Left forelimb (tissue), 1 donor: ENCODE measurements around the gene PRMT7.

Source experiments
- DNase-seq: peaks from one replicate; pipeline ENCODE4 v3.0.0-alpha.2; 2018; ENCODE audit warnings: low spot score

PRMT7 gene

DNA sequence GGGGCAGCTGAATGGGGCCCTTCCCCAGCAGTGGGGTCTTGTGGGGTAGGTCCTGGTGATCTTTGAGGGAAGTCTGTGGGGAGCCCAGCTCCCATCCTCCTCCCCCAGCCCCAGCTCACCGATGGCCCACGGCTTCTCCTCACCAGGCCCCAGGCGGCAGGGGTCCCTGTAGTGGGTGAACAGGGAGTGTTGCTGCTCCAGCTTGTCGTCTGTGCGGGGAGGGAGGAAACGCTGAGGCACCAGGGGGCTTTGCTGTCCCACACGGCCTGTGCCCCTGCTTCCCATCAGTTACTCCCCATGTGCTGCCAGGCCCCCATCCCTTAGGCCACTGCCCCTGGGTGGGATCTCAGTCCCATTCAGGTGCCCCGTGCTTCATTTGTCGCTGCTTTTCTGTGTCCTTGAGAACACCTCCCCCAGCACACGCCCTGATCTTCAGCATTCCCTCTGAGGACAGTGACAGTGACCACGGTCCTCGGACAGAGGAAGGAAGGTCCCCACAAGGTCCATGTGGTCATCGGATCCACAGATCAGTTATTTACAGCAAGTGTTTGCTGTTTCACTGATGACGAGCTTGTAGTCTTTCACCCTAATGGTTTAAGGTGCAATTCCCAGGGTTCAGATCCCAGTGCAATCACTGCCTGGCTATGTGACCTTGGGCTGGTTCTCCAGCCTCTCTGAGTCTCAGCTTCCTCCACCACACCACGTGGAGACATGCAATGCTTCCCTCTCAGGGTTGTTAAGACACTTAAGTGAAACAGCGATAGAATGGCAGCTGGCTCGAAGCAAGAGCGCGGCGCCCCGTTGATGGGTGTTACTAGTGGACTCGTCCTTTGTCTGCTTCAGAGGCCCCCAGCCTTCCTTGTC, 53.1 kb downstream of the PRMT7 start:
- DNase-seq, result no peak

DNA sequence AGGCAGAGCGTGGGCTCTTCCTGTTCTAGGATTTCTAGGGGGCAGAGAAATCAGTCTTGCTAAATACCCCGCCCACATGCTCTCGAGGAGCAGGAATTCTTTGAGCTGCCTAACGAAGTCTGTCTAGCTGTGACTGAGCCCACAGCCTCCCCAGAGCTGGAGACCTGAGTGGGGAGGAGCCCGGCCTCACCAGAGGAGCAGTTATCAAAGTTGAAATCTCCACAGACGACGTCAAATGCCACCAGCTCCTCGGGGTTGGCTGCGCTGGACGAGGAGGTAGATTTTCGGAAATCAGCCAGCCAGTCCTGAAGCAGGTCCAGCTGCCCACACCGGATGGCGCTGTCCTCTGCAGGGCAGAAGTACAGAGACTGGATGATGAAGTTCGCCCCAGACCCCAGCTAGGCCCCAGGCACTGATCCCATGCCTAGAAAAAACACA, 53.8 kb downstream of the PRMT7 start:
- no peak for DNase-seq

DNA sequence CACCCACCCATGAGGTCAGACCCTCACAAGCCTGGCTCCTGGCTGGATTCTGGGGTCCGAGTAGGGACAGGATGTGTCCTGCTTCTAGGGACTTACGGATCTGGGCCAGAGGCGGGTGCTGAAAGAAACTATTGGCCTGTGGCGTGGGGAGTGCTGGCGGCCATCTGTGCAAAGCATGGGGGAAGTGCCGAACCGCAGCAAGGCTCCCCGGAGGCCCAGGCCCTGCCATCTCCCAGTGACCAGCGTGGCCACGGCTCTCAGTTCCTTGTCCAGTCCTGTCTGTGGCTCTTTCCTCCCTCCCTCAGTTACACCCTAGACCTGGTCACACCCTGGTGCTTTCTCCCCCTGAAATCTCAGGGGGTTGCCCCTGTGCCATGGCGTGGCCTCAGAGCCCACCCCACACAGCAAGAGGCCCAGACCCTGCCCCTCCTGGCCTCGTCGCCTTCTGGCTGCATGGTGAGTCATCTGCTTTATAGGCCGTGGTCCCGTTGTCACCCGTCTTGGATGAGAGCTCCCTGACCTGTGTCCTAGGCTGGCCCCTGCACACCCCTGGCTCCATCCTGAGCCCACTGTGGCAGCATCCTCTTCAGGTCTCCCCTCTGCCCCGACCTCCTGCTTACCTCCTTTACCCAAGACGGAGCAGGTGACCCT, 54.5 kb downstream of the PRMT7 start:
- no peak for DNase-seq

DNA sequence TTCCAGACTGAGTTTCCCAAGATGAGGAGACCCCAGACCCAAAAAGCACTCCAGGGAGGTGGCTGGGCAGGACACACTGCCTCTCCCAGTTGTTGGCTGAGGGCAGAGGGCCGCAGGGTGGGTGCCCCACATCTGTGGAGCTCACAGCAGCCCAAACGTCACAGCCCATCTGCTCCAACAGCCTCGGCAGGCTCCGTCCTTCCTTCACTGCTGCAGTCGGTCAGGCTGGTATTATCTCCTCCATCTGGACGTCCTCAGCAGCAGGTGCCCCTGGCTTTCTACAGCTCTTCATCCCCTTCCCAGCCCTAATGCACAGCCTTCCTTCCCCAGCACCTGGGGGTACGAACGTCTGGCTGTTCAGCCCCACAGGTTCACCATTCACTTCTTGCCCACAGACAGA, 55.2 kb downstream of the PRMT7 start:
- no peak for DNase-seq

DNA sequence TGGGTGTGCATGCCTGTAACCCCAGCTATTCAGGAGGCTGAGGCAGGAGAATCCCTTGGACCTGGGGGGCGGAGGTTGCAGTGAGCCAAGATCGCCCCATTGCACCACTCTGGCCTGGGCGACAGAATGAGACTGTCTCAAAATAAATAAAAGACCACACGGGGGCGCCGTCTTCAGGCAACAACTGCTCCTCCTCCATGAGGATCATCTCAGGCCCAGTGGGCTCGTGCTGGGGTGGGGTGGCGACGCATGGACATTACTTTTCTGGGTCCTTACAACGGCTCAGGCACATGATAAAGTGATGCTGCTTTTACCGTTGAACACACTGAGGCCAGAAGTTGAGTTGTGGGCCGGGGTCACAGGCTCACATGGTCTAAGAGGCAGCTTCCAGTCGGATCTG, 56.2 kb downstream of the PRMT7 start:
- no peak for DNase-seq

DNA sequence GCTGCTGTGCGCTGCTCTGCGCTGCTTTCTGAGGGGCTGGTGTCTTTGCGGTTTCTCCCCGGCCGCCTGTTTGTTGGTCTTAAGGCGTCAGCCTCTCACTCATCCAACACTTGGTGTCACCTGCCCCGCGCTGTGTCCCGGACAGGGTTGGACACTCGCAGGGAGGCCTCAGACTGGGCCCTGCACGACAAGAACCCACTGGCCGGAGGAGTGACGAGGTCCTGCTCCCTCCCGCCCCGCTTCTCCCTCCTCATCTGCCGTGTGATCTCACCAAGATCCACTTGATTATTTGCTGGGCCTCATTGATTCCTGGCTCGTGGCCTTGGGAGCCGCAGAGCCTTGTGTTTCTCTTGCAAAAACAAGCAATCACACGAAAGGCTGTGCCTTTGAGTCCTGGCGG, 56.6 kb downstream of the PRMT7 start:
- no peak for DNase-seq

DNA sequence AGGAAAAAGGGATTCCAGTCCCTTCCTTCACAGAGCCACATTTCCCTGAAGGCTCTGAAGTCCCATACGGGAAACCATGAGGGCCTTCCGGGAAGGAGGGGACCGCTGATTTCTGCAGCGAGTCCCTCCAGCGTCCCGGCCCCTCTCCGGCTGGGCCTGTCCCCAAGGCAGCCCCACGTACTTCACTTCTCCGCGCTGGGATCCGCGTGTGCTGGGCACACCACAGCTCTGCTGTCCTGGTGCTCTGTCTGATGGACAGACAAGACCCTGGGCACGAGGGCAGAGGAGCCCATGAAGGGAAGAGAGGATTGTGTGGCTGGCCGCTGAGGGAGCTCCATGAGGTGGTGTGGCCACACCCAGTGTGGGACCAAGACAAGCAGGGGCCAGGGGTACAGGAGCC, 57.1 kb downstream of the PRMT7 start:
- DNase-seq, result no peak

DNA sequence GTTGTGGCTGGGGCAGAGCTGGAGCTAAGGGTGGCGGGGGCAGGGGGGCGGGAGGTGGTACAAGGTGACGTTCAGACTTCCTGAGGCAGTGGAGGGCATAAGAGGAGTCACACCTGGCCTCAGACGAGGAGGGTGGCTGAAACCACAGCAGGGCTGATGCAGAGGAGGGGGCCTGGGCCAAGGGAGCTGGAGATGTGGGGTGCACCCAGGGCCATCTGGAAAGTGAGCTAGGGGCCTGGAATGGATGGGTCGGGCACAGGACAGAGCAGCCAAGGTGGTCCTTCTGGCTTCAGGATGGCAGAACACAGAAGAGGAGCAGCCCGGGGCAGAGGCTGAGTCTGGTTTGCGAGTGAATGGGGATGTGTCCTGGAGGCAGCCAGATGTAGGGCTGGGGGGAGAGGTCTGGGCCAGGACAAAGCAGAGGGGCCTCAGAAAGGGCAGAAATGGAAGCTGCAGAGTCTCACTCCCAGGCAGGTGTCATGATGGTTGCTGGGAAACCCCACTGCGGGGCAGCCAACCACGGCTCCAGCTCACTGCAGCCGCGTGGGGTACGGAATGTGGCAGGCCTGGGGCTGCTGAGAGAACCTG, 57.6 kb downstream of the PRMT7 start:
- no peak for DNase-seq

DNA sequence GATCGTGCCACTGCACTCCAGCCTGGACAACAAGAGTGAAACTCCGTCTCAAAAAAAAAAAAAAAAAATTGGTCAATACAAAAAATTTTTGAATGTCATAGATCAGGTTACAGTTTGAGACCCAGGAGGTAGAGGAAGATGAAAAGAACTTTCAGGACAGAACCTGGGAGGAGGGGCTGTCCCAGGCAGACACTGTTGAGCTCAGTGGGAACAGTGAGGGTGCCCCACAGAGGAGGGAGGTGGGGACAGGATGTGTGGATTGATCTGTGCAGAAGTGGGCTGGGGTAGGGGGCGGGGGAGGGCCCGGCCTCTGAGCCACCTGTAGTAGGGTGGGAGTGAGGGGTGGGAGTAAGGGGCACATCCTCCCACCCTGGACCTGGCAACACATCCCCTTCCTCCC, 58.3 kb downstream of the PRMT7 start:
- no peak for DNase-seq

DNA sequence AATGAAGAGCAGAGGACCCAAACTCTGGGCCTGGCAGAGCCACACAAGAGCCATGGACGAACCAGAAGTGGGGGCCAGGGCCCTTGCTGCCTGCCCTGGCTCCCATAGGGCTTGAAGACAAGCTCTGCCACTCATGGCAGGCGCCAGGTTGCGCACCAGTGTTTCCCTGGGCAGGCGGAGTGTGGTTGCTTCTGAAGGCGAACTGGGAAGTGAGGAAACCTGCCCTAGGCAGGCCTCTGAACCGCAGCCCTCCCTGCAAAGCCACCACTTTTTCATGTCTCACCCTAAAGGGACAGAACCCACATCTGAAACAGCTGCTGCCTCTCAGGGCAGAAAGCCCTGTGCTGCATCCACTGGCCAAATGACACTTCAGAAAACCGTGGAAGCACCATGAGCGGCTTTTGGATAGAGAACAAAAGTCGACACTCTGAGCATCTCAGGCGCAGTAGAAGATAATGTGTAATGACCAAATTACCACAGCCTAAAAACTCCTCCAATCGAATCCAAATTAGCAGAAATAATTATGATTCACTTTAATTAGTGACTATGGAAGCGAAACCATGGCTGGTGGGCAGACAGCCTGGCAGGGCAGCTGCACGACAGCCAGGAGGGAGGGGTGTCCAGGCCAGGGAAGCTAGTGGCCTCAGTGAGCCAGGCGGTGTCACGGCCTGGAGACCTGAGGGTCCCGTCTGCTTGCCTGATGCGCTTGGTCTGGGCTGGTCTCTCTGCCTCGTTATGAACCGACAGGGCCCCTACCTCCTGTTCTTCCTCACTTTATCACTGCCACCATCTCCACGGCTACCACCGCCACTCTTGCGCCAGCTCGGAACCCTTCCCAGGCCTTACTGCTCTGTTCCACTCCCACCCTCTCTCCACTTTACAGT, 59.1 kb downstream of the PRMT7 start:
- no peak for DNase-seq

DNA sequence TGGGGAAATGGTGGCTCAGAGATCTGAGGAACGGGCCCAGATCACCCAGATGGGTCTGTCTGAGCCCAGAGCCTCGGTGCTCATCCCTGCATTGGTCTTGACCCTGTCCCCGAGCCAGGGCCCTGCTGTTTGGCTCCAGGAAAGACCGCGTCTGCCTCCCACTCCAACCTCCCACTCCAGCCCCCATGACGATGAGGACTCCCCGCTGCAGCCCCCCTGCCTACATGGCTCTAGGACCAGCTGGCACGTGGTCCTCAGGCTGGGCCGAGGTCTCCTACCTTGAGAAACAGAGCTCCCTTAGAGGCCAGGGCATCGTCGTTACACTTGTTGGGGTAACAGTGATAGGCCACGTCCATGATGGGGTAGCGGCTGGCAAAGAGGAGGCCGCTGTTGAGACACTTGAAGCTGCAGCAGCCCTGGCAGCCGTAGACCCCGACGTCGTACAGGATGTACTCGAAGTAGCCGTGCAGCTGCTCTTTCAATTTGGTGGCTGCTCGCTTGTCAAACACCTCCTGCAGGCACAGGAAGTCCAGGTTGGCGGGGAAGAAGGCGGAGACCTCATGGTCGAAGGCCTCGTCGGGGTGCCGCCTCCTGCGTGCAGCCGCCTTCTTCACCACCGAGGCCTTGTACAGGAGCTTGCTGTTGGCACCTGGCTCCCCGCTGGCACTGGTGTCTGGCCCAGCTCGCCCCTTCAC, 59.9 kb downstream of the PRMT7 start:
- DNase-seq, result no peak

DNA sequence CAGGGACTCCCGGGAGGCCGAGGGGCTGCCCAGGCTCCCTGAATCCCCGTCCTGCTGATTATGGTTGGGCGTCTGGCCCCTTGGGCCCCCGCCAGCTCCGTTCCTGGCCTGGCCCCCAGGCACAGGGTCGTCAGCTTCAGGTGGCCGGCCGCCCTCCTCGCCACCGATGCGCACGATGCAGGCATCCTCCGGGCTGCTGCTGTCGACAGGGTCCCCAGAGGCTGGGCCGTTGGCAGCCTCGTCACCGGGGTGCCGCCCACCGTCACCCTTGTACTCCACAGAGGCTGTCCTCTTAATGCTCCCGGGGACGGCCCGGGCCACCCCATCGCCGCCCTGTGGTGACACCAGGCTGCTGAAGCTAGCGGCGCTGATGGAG, 60.4 kb downstream of the PRMT7 start:
- no peak for DNase-seq

DNA sequence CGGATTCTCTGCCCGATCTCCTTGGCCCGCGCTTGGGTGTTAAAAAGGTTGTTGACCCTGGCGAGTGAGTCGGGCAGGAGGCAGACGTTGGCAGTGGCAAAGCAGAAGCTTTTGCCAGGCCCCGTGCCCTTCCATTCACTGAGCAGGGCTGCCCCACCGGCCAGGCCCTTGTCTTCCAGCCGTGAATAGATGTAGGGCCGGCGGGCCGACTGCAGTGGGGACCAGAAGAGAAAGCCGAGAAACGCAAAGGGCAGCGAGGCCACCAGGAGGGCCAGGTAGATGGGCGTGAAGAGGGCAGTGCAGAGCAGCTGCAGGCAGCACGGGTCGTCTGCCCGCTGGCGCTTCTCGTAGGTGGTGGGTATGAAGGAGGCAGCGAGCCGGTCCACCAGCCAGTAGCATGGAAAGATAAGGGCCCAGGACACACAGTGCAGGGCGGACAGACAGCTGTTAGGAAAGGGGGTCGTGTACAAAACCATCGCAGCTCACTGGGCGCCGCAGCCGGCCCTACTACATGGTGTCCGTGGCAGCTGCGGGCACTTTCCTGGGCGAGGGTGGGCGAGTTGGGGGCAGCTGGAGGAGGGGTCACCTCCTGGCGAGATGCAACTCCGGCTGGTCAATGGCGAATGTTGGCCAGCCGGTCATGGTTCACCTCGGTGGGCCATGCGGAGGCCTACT, 61.0 kb downstream of the PRMT7 start:
- DNase-seq, result no peak

DNA sequence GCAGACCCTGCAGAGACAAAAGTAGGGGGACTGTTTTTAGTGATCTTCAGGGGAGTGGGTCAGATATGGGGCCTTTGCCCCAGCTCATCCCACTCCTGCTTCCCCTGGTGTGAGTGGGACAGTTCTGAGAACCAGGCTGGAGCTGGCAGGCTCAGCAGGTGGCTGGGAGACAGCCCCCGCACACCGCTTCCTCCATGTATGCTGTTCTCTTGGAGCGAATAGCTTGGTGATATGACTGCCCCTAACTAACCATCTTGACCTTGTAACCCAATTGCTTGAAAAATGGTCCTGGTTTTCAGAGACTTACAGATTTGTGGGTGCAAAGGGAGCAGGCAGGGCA, 61.5 kb downstream of the PRMT7 start:
- no peak for DNase-seq

DNA sequence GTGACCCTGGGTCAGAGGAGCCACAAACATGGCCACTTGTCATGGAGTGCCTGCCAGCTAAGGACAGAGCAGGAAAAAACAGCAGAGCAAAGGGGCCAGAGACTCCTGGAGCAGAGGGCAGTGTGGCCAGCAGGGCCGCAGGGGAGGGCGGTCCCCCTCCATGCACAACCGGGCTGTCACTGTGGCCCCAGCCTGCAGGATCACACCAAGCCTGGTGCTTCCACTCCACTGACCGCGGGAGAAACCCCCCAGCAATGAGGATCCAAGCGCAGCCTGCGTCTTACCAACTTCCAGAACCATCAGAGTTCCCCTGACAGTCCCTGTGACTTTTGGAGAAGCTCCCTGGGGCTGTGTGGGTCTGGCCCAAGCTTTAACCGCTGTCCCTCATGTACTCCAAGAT, 62.0 kb downstream of the PRMT7 start:
- no peak for DNase-seq

DNA sequence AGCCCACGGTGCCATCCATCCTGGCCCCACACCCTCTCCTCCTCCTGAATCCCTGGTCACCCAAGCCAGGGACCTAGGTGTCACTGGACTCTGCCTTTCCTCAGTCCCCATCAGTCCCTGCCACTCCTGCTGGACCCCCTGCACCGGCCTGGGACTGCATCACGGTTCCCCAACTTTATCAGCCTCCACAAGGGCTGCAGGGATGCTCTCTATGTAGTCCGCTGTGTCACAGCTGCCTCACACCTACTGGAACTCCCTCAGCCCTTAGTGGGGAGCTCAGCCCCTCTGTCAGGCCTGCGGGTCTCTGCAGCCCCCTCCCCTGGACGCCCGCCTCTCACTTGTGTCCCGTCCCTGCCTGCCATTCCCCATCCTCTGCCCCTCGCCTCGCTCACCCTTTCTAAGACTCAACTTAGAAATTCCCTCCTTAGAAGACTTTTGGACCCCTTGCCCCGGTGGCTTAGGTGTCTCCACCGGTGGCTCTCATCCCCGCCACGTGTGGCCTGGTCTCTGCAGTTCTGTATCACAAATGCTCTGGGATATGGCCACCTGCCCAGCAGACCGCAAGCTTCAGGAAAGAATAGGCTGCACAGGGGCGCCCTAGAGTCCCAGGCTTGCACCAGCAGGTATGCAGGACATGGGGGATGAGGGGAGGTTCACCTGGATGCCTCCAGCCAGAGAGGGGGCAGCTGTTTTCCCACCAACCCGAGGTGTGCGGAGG, 62.9 kb downstream of the PRMT7 start:
- no peak for DNase-seq

DNA sequence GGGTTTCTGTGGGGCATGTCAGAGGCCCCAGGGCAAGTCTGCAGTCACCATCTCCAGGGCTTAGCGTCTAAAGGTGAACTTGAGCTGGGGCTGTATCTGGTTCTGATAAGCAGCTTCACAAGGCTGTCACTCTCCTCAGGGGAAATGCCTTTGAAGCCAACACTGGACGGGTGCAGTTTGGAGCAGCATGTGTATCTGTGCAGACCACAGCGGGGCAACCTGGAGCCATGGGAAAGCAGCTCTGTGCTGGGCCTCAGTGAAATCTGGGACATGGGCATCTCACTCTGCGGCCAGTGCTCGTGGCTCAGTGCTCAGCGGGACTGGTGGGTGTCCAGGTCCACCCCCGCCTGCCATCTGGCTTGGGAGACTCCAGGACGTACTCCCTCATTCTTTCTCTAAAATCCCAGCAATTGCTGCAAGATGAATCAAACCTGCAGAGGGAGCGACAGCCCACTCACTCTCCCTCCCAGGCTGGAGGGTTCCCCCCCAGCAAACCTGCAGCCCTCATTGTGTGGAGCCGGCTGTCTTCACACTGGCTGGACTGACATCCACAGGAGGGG, 63.5 kb downstream of the PRMT7 start:
- no peak for DNase-seq

DNA sequence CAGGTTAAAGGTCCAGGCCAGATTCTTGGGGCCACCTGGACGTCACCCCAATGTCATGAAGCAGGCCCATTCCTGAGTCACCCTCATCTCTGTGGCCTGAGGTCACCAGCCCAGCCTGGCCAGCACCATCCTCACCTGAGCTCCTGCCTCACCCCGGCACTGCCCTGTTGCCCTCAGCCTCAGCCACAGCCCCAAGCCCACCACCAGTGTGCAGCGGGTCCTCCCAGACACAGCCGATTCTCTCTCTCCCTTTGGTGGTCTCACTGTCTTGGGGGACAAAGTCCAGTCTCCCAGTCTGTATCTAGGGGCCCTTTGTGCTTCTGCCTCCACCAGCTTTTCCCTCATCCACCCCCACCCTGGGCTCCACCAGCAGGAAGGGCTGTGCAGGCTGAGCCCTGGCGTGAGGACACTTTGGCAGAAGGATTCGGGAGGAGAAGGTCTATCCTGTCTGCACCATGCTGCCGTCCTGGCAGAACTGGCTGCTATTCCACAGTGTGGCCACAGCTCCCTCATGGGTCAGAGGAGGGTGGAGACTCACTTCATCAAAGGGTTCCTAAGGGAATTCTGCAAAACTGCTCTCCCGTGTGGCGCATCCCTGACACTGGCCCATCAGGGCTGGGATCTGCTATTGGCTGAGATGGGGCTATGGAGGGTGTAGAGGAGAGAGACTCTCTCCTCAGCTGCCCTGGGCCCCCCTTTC, 64.3 kb downstream of the PRMT7 start:
- no peak for DNase-seq

DNA sequence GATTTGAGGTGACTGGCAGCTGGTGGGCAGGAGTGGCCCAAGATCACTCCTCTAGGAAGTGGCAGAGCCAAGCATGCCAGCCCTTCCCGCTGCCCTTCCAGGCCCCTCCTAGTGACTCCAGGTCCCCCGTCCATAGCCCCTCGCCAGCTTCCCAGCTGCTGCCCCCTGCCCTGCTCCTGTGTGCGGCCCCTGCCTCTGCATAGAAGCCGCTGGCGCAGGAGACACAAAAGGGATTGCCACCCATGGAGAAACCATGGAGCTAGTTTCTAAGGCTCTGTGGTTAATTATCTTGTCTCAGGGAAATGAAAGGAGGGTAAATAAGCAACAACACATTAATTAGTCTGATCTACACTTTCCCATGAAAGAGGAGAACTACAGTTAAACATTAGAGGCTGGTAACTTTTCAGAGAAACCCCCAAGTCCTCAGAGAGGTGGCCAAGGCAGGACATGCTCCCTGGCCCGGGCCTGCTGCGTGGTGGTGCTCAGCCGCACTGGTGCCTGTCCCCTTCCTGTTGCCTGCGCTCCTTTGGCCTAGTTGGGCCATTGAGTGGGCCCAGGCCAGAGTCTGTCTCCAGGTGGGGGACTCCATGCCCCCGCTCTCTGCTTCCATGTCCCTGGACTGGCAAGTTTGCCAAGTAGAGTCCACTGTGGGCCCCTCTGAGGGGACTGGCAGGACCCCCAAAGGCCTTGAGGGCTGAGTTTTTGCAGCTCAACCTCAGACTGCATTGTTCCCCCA, 65.2 kb downstream of the PRMT7 start:
- no peak for DNase-seq
